ENCODE measurements around the gene SNX15.

Gene SNX15

GRCh38 chr11:65086809-65087208 is 59.6 kb downstream of the SNX15 start:
- no peak for DNase-seq

GRCh38 chr11:65087216-65087615 is 60.0 kb downstream of the SNX15 start:
- no peak for DNase-seq

GRCh38 chr11:65087827-65088226 is 60.6 kb downstream of the SNX15 start:
- no peak for DNase-seq

GRCh38 chr11:65089621-65090020 is 62.4 kb downstream of the SNX15 start:
- DNase-seq, result no peak
